WTC11 (cell line): Measurements from ENCODE around the gene TANGO6. TPM values are rescaled to one million over a fixed set of nuclear protein-coding genes. Genes with fewer than 3 reads are reported as not detected.

ENCODE experiments used
- ATAC-seq: fragments of 200-7000 bp; cut with Tn5 transposase; 2 replicates; pipeline ENCODE4 v1.10.0; 2021; ENCODE audit warnings: mild to moderate bottlenecking, moderate library complexity
- CTCF ChIA-PET: fragments of 300-600 bp; sonication (Branson Sonifier 250); formaldehyde crosslinking; loops from one replicate; lab custom pipeline; 2021; ENCODE audit warnings: antibody characterized with exemption; lab: Charles Lee
- POLR2A ChIA-PET: fragments of 350-600 bp; sonication (Branson Sonifier 250); formaldehyde crosslinking; loops from one replicate; lab custom pipeline; 2021; ENCODE audit warnings: antibody characterized with exemption; lab: Charles Lee
- DNase-seq: peaks from one replicate; pipeline ENCODE4 v3.0.0; 2021; ENCODE audit warnings: low spot score
- H3K27ac Mint-ChIP-seq: 2 replicates; pipeline ENCODE4 v1.8.0; 2021; ENCODE audit warnings: mixed read lengths
- H3K27me3 Mint-ChIP-seq: 2 replicates; pipeline ENCODE4 v1.8.0; 2021; ENCODE audit warnings: low read depth, mild to moderate bottlenecking, moderate library complexity, mixed read lengths
- H3K36me3 Mint-ChIP-seq: 2 replicates; pipeline ENCODE4 v1.8.0; 2021; ENCODE audit warnings: mixed read lengths
- H3K4me1 Mint-ChIP-seq: 2 replicates; pipeline ENCODE4 v1.8.0; 2022; ENCODE audit warnings: mixed read lengths
- H3K4me3 Mint-ChIP-seq: 2 replicates; pipeline ENCODE4 v1.8.0; 2021; ENCODE audit warnings: mild to moderate bottlenecking, moderate library complexity, mixed read lengths
- H3K9me3 Mint-ChIP-seq: 2 replicates; pipeline ENCODE4 v1.8.0; 2021; ENCODE audit warnings: mixed read lengths
- CREB1 ChIP-seq: sonication (generic); formaldehyde crosslinking; IDR thresholded peaks from 2 replicates; pipeline ENCODE4 v1.8.0; 2023; ENCODE audit warnings: mild to moderate bottlenecking, missing genetic modification reagents
- CREM ChIP-seq: sonication (generic); formaldehyde crosslinking; IDR thresholded peaks from 2 replicates; pipeline ENCODE4 v1.8.1; 2022; ENCODE audit warnings: mild to moderate bottlenecking, missing genetic modification reagents, moderate library complexity
- GRHL2 ChIP-seq: fragments of 250-450 bp; sonication (Bioruptor Pico); IDR thresholded peaks from 2 replicates; pipeline ENCODE4 v1.8.0; 2022; ENCODE audit warnings: mild to moderate bottlenecking, moderate library complexity; ENCODE audit not compliant: insufficient replicate concordance, severe bottlenecking
- GTF2I ChIP-seq: fragments of 250-450 bp; sonication (Bioruptor Pico); conservative IDR thresholded peaks from 2 replicates; pipeline ENCODE4 v1.4.0; 2021; ENCODE audit warnings: mild to moderate bottlenecking
- HMGA2 ChIP-seq: fragments of 250-450 bp; sonication (Bioruptor Pico); IDR thresholded peaks from 2 replicates; pipeline ENCODE4 v1.4.0; 2021; ENCODE audit warnings: mild to moderate bottlenecking, moderate library complexity
- IRF2 ChIP-seq: sonication (generic); formaldehyde crosslinking; IDR thresholded peaks from 2 replicates; pipeline ENCODE4 v1.8.0; 2022; ENCODE audit warnings: low read depth, missing genetic modification reagents, borderline replicate concordance
- JAZF1 ChIP-seq: fragments of 250-450 bp; sonication (Bioruptor Pico); IDR thresholded peaks from 2 replicates; pipeline ENCODE4 v1.9.0; 2021; ENCODE audit warnings: moderate library complexity, mild to moderate bottlenecking, inconsistent platforms
- JUN ChIP-seq: sonication (generic); formaldehyde crosslinking; IDR thresholded peaks from 2 replicates; pipeline ENCODE4 v1.8.0; 2023; ENCODE audit warnings: mild to moderate bottlenecking, missing genetic modification reagents
- MXD4 ChIP-seq: fragments of 250-450 bp; sonication (Bioruptor Pico); IDR thresholded peaks from 2 replicates; pipeline ENCODE4 v1.8.0; 2021; ENCODE audit warnings: mild to moderate bottlenecking, moderate library complexity, borderline replicate concordance
- NFYB ChIP-seq: sonication (generic); formaldehyde crosslinking; conservative IDR thresholded peaks from 2 replicates; pipeline ENCODE4 v1.8.0; 2022; ENCODE audit warnings: low read depth, missing genetic modification reagents
- NR1H2 ChIP-seq: sonication (generic); formaldehyde crosslinking; IDR thresholded peaks from 2 replicates; pipeline ENCODE4 v1.9.0; 2021; ENCODE audit warnings: mild to moderate bottlenecking, moderate library complexity, missing genetic modification reagents
- RELA ChIP-seq: sonication (generic); formaldehyde crosslinking; IDR thresholded peaks from 2 replicates; pipeline ENCODE4 v1.8.1; 2022; ENCODE audit warnings: missing genetic modification reagents, mild to moderate bottlenecking, borderline replicate concordance
- SOX15 ChIP-seq: fragments of 250-450 bp; sonication (Bioruptor Pico); IDR thresholded peaks from 2 replicates; pipeline ENCODE4 v1.9.0; 2021; ENCODE audit warnings: mild to moderate bottlenecking
- TEAD1 ChIP-seq: sonication (generic); formaldehyde crosslinking; IDR thresholded peaks from 2 replicates; pipeline ENCODE4 v1.8.0; 2022; ENCODE audit warnings: mild to moderate bottlenecking, missing genetic modification reagents
- ZBTB21 ChIP-seq: sonication (generic); formaldehyde crosslinking; IDR thresholded peaks from 2 replicates; pipeline ENCODE4 v1.8.1; 2023; ENCODE audit warnings: mild to moderate bottlenecking, missing genetic modification reagents, borderline replicate concordance
- total RNA-seq: library from RNA; stranded (reverse); gene quantifications from 3 replicates; pipeline ENCODE4 v1.2.3, GENCODE V29; 2021
- TF ChIP-seq, protein P1 (sequence below): sonication (generic); formaldehyde crosslinking; IDR thresholded peaks from 2 replicates; pipeline ENCODE4 v1.8.0; 2022; ENCODE audit warnings: missing genetic modification reagents
- TF ChIP-seq, protein P2 (sequence below): fragments of 250-450 bp; sonication (Bioruptor Pico); IDR thresholded peaks from 2 replicates; pipeline ENCODE4 v1.9.0; 2021; ENCODE audit warnings: mild to moderate bottlenecking, borderline replicate concordance
- TF ChIP-seq, protein P3 (sequence below): sonication (generic); formaldehyde crosslinking; IDR thresholded peaks from 2 replicates; pipeline ENCODE4 v1.8.1; 2023; ENCODE audit warnings: mild to moderate bottlenecking, missing genetic modification reagents, moderate library complexity
- TF ChIP-seq, protein P4 (sequence below): sonication (generic); formaldehyde crosslinking; IDR thresholded peaks from 2 replicates; pipeline ENCODE4 v1.8.1; 2022; ENCODE audit warnings: mild to moderate bottlenecking, moderate library complexity, missing genetic modification reagents
- TF ChIP-seq, protein P5 (sequence below): sonication (generic); formaldehyde crosslinking; IDR thresholded peaks from 2 replicates; pipeline ENCODE4 v1.8.1; 2022; ENCODE audit warnings: missing genetic modification reagents, borderline replicate concordance
- TF ChIP-seq, protein P6 (sequence below): sonication (generic); formaldehyde crosslinking; IDR thresholded peaks from 2 replicates; pipeline ENCODE4 v1.8.1; 2022; ENCODE audit warnings: low read depth, missing genetic modification reagents, borderline replicate concordance

Gene TANGO6
- total RNA-seq, 1 experiment from 2014 or later: 15.6 TPM

DNA sequence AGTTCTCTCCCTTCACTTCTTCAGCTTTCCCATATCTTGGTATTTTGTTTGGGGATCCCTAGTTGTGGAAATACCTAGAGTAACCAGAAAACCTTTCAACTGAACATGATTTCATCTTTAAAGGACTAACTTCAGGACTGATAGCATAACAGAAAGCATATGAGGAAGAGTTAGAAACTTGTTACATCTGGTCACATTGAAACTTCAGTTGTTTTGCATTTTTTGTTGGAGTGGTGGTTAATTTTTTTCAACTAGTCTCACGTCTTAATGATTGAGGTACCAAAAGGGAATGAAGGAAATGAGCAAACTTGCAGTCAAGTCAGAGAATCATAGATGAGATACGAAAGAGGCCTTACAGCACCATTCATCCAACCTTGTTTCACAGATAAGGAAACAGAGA lies 49.6 kb downstream of the TANGO6 start (continued):
- TF ChIP-seq, protein P1, sequence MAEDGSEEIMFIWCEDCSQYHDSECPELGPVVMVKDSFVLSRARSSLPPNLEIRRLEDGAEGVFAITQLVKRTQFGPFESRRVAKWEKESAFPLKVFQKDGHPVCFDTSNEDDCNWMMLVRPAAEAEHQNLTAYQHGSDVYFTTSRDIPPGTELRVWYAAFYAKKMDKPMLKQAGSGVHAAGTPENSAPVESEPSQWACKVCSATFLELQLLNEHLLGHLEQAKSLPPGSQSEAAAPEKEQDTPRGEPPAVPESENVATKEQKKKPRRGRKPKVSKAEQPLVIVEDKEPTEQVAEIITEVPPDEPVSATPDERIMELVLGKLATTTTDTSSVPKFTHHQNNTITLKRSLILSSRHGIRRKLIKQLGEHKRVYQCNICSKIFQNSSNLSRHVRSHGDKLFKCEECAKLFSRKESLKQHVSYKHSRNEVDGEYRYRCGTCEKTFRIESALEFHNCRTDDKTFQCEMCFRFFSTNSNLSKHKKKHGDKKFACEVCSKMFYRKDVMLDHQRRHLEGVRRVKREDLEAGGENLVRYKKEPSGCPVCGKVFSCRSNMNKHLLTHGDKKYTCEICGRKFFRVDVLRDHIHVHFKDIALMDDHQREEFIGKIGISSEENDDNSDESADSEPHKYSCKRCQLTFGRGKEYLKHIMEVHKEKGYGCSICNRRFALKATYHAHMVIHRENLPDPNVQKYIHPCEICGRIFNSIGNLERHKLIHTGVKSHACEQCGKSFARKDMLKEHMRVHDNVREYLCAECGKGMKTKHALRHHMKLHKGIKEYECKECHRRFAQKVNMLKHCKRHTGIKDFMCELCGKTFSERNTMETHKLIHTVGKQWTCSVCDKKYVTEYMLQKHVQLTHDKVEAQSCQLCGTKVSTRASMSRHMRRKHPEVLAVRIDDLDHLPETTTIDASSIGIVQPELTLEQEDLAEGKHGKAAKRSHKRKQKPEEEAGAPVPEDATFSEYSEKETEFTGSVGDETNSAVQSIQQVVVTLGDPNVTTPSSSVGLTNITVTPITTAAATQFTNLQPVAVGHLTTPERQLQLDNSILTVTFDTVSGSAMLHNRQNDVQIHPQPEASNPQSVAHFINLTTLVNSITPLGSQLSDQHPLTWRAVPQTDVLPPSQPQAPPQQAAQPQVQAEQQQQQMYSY (CRISPR knock-in tag): no peak
- TF ChIP-seq MXD4 (CRISPR knock-in tag): no peak
- TF ChIP-seq, protein P2, sequence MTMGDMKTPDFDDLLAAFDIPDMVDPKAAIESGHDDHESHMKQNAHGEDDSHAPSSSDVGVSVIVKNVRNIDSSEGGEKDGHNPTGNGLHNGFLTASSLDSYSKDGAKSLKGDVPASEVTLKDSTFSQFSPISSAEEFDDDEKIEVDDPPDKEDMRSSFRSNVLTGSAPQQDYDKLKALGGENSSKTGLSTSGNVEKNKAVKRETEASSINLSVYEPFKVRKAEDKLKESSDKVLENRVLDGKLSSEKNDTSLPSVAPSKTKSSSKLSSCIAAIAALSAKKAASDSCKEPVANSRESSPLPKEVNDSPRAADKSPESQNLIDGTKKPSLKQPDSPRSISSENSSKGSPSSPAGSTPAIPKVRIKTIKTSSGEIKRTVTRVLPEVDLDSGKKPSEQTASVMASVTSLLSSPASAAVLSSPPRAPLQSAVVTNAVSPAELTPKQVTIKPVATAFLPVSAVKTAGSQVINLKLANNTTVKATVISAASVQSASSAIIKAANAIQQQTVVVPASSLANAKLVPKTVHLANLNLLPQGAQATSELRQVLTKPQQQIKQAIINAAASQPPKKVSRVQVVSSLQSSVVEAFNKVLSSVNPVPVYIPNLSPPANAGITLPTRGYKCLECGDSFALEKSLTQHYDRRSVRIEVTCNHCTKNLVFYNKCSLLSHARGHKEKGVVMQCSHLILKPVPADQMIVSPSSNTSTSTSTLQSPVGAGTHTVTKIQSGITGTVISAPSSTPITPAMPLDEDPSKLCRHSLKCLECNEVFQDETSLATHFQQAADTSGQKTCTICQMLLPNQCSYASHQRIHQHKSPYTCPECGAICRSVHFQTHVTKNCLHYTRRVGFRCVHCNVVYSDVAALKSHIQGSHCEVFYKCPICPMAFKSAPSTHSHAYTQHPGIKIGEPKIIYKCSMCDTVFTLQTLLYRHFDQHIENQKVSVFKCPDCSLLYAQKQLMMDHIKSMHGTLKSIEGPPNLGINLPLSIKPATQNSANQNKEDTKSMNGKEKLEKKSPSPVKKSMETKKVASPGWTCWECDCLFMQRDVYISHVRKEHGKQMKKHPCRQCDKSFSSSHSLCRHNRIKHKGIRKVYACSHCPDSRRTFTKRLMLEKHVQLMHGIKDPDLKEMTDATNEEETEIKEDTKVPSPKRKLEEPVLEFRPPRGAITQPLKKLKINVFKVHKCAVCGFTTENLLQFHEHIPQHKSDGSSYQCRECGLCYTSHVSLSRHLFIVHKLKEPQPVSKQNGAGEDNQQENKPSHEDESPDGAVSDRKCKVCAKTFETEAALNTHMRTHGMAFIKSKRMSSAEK (CRISPR knock-in tag): no peak

DNA sequence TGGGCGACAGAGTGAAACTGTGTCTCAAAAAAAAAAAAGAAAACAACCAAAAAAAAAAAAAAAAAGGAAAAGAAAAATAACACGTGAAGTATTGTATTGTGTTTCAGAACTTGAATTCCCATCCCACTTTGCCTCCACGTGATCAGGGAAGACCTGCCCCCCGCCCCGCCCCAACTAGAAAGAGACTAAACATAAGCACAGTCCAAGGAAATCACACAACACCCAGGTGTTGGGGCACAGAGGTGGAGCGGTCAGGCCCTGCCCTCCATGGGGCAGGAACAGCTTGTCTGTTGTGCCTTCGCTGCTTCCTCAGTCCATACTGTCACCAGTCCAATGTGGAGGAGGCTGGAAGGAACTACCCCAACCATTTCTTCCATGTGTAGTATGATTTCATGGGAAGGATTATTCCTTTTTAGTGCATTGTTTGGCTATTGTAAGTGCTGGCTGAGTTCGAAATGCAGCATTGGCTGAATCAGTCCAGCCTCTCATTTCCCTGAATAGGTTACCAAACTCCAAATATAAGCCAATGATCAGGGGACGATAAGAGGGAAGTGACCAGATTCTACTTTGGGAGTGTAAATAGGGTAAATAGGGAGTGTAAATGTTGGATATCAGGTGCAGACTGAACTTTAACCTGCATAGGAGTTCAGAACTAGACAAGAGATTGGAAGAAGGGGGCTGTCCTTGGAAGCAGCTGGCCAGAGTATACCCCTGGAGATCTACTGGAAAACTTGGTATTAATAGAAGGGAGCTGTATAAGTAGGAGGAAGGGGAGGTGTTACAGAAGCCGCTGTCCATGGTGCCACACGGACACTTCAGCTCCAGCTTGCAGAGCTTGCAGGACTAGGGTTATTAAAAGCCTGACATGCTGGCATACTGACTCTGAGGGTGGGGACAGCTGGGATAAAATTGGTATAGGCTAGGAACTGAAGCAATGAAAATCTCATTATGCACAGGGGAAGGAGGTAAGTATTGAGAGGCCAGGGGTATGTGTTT lies 50.7 kb downstream of the TANGO6 start:
- no peaks in the 10 kb centered on the region for H3K27me3 Mint-ChIP-seq
- H3K9me3 Mint-ChIP-seq: no peaks in the 10 kb centered on the region
- ChIA-PET CTCF (interaction anchor here (1.5 kb wide), 1 partner anchor 46 kb away, joined by 4 read pairs; no protein-coding TSS in a partner anchor), POLR2A (no interaction called here)
- no peak overlapping the region for H3K4me3 Mint-ChIP-seq
- H3K27ac Mint-ChIP-seq: no peak overlapping the region; the same call in 1 of the 2 replicates
- H3K4me1 Mint-ChIP-seq: no peaks in the 10 kb centered on the region; the same call in 1 of the 2 replicates
- TF ChIP-seq JUN (CRISPR knock-in tag) (no peak), HMGA2 (CRISPR knock-in tag) (no peak), RELA (CRISPR knock-in tag) (no peak), CREB1 (no peak), JAZF1 (no peak), GTF2I (CRISPR knock-in tag) (no peak), SOX15 (CRISPR knock-in tag) (no peak), GRHL2 (CRISPR knock-in tag) (no peak), NR1H2 (CRISPR knock-in tag) (no peak), ZBTB21 (CRISPR knock-in tag) (no peak), IRF2 (CRISPR knock-in tag) (no peak), NFYB (CRISPR knock-in tag) (no peak), CREM (CRISPR knock-in tag) (no peak), TEAD1 (CRISPR knock-in tag) (no peak; the same call in 1 of the 2 replicates)
- TF ChIP-seq, protein P3, sequence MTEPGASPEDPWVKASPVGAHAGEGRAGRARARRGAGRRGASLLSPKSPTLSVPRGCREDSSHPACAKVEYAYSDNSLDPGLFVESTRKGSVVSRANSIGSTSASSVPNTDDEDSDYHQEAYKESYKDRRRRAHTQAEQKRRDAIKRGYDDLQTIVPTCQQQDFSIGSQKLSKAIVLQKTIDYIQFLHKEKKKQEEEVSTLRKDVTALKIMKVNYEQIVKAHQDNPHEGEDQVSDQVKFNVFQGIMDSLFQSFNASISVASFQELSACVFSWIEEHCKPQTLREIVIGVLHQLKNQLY (CRISPR knock-in tag): no peak
- TF ChIP-seq, protein P4, sequence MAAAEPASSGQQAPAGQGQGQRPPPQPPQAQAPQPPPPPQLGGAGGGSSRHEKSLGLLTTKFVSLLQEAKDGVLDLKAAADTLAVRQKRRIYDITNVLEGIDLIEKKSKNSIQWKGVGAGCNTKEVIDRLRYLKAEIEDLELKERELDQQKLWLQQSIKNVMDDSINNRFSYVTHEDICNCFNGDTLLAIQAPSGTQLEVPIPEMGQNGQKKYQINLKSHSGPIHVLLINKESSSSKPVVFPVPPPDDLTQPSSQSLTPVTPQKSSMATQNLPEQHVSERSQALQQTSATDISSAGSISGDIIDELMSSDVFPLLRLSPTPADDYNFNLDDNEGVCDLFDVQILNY (CRISPR knock-in tag): no peak
- TF ChIP-seq, protein P5, sequence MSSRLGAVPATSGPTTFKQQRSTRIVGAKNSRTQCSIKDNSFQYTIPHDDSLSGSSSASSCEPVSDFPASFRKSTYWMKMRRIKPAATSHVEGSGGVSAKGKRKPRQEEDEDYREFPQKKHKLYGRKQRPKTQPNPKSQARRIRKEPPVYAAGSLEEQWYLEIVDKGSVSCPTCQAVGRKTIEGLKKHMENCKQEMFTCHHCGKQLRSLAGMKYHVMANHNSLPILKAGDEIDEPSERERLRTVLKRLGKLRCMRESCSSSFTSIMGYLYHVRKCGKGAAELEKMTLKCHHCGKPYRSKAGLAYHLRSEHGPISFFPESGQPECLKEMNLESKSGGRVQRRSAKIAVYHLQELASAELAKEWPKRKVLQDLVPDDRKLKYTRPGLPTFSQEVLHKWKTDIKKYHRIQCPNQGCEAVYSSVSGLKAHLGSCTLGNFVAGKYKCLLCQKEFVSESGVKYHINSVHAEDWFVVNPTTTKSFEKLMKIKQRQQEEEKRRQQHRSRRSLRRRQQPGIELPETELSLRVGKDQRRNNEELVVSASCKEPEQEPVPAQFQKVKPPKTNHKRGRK: no peak
- TF ChIP-seq, protein P6, sequence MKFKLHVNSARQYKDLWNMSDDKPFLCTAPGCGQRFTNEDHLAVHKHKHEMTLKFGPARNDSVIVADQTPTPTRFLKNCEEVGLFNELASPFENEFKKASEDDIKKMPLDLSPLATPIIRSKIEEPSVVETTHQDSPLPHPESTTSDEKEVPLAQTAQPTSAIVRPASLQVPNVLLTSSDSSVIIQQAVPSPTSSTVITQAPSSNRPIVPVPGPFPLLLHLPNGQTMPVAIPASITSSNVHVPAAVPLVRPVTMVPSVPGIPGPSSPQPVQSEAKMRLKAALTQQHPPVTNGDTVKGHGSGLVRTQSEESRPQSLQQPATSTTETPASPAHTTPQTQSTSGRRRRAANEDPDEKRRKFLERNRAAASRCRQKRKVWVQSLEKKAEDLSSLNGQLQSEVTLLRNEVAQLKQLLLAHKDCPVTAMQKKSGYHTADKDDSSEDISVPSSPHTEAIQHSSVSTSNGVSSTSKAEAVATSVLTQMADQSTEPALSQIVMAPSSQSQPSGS (CRISPR knock-in tag): no peak
- H3K36me3 Mint-ChIP-seq: no peaks in the 10 kb centered on the region
- ATAC-seq (peak; percentile 68), DNase-seq (peak; percentile 46)
